HepG2 (cell line): ENCODE measurements around the gene EDEM1. TPM values are rescaled to one million over a fixed set of nuclear protein-coding genes. Genes with fewer than 3 reads are reported as not detected.

Experiments
- CC2D1A ChIP-seq: sonication (generic); formaldehyde crosslinking; IDR thresholded peaks from 2 replicates; pipeline ENCODE4 v1.8.1; 2023; ENCODE audit warnings: mild to moderate bottlenecking, missing genetic modification reagents
- CENPT ChIP-seq: sonication (generic); formaldehyde crosslinking; IDR thresholded peaks from 2 replicates; pipeline ENCODE4 v1.8.0; 2022; ENCODE audit warnings: low read depth, mild to moderate bottlenecking, moderate library complexity, missing genetic modification reagents
- CREM ChIP-seq, 2 experiments: sonication (generic) in 1 of 2; formaldehyde crosslinking in 1 of 2; IDR thresholded peaks; 2 replicates each; pipeline versions ENCODE4 v1.4.0 to v1.6.1; 2016 to 2020; ENCODE audit warnings: antibody characterized with exemption in 1 of 2, mild to moderate bottlenecking in 1 of 2, missing genetic modification reagents in 1 of 2
- GFI1 ChIP-seq: sonication (generic); formaldehyde crosslinking; IDR thresholded peaks from 2 replicates; pipeline ENCODE4 v1.5.0; 2020; ENCODE audit warnings: missing genetic modification reagents, mild to moderate bottlenecking, borderline replicate concordance
- GTF3A ChIP-seq: sonication (generic); formaldehyde crosslinking; conservative IDR thresholded peaks from 2 replicates; pipeline ENCODE4 v1.4.0; 2020; ENCODE audit warnings: mild to moderate bottlenecking, missing genetic modification reagents
- ISX ChIP-seq: sonication (generic); formaldehyde crosslinking; conservative IDR thresholded peaks from 2 replicates; pipeline ENCODE4 v1.5.0; 2020; ENCODE audit warnings: missing genetic modification reagents
- KDM3A ChIP-seq: IDR thresholded peaks from 2 replicates; pipeline ENCODE4 v1.6.1; 2018; ENCODE audit warnings: low read depth, missing compliant biosample characterization
- KLF16 ChIP-seq, 2 experiments: sonication (generic) in 1 of 2; formaldehyde crosslinking in 1 of 2; IDR thresholded peaks; 2 replicates each; pipeline versions ENCODE4 v1.6.1 to v1.8.0; 2016 to 2023; ENCODE audit warnings: missing genetic modification reagents in 2 of 2, missing compliant biosample characterization in 1 of 2
- MAFK ChIP-seq, 2 experiments: IDR thresholded peaks in 1 of 2; conservative IDR thresholded peaks in 1 of 2; 2 replicates each; pipeline ENCODE4 v1.6.1; 2011; ENCODE audit warnings: improper control_type of control experiment in 2 of 2, low read length in 2 of 2
- NCOR1 ChIP-seq: fragments of 200-600 bp; sonication (generic); IDR thresholded peaks from 2 replicates; pipeline ENCODE4 v1.7.0; 2017; ENCODE audit warnings: antibody characterized with exemption, low read length, borderline replicate concordance
- TERF1 ChIP-seq: sonication (generic); formaldehyde crosslinking; IDR thresholded peaks from 2 replicates; pipeline ENCODE4 v1.8.0; 2022; ENCODE audit warnings: mild to moderate bottlenecking, missing genetic modification reagents, moderate library complexity
- THRA ChIP-seq: sonication (generic); formaldehyde crosslinking; IDR thresholded peaks from 2 replicates; pipeline ENCODE4 v1.4.0; 2020; ENCODE audit warnings: missing genetic modification reagents, borderline replicate concordance
- UBTF ChIP-seq: sonication (generic); formaldehyde crosslinking; IDR thresholded peaks from 2 replicates; pipeline ENCODE4 v1.4.0; 2020; ENCODE audit warnings: mild to moderate bottlenecking, missing genetic modification reagents
- ZFP41 ChIP-seq: sonication (generic); formaldehyde crosslinking; IDR thresholded peaks from 2 replicates; pipeline ENCODE4 v1.4.0; 2020; ENCODE audit warnings: mild to moderate bottlenecking, missing genetic modification reagents, borderline replicate concordance
- ZFP62 ChIP-seq: sonication (generic); formaldehyde crosslinking; IDR thresholded peaks from 2 replicates; pipeline ENCODE4 v1.4.0; 2020; ENCODE audit warnings: missing genetic modification reagents
- ZNF616 ChIP-seq: sonication (generic); formaldehyde crosslinking; IDR thresholded peaks from 2 replicates; pipeline ENCODE4 v1.5.0; 2020; ENCODE audit warnings: low read depth, mild to moderate bottlenecking, missing genetic modification reagents
- ZNF781 ChIP-seq: sonication (generic); formaldehyde crosslinking; IDR thresholded peaks from 2 replicates; pipeline ENCODE4 v1.5.1; 2020; ENCODE audit warnings: borderline replicate concordance, mild to moderate bottlenecking, missing genetic modification reagents; ENCODE audit errors: not compliant biosample characterization
- ZSCAN25 ChIP-seq: sonication (generic); formaldehyde crosslinking; IDR thresholded peaks from 2 replicates; pipeline ENCODE4 v1.8.0; 2022; ENCODE audit warnings: mild to moderate bottlenecking, missing genetic modification reagents
- polyA plus RNA-seq, 8 experiments: library from polyadenylated mRNA; depleted of rRNA in 3 of 8; stranded (reverse) in 7 of 8; unstranded in 1 of 8; fragments of >200 nt; fragmentation: Illumina TruSeq in 4 of 8; extraction: Trizol in 4 of 8; gene quantifications; 2 replicates each; pipeline versions ENCODE4 v1.2.1 to v1.2.3, GENCODE V29; 2011 to 2016; ENCODE audit warnings: low read depth in 4 of 8, missing spikeins in 1 of 8, mixed read lengths in 1 of 8; ENCODE audit not compliant: insufficient read depth in 1 of 8
- total RNA-seq, 5 experiments: library from RNA; depleted of rRNA; stranded (reverse); fragments of >200 nt; fragmentation: Illumina TruSeq; extraction: Trizol; gene quantifications; 2 replicates each; pipeline ENCODE4 v1.2.3, GENCODE V29; 2016; ENCODE audit warnings: low read depth in 1 of 5
- TF ChIP-seq, protein P1 (sequence below): sonication (generic); formaldehyde crosslinking; conservative IDR thresholded peaks from 2 replicates; pipeline ENCODE4 v1.4.0; 2020; ENCODE audit warnings: mild to moderate bottlenecking, missing genetic modification reagents, moderate library complexity
- TF ChIP-seq, protein P2 (sequence below): sonication (generic); formaldehyde crosslinking; IDR thresholded peaks from 2 replicates; pipeline ENCODE4 v1.4.0; 2020; ENCODE audit warnings: missing genetic modification reagents

EDEM1 gene
- total and polyA plus RNA-seq, 2 of the 13 experiments (the other 11 are each of a cell fraction or from before 2014, with no cell fraction given) = 13.8 to 25.8 TPM

- no peak for TF ChIP-seq ISX (CRISPR knock-in tag)
- no peak for TF ChIP-seq UBTF (CRISPR knock-in tag)
- TF ChIP-seq, protein P1, sequence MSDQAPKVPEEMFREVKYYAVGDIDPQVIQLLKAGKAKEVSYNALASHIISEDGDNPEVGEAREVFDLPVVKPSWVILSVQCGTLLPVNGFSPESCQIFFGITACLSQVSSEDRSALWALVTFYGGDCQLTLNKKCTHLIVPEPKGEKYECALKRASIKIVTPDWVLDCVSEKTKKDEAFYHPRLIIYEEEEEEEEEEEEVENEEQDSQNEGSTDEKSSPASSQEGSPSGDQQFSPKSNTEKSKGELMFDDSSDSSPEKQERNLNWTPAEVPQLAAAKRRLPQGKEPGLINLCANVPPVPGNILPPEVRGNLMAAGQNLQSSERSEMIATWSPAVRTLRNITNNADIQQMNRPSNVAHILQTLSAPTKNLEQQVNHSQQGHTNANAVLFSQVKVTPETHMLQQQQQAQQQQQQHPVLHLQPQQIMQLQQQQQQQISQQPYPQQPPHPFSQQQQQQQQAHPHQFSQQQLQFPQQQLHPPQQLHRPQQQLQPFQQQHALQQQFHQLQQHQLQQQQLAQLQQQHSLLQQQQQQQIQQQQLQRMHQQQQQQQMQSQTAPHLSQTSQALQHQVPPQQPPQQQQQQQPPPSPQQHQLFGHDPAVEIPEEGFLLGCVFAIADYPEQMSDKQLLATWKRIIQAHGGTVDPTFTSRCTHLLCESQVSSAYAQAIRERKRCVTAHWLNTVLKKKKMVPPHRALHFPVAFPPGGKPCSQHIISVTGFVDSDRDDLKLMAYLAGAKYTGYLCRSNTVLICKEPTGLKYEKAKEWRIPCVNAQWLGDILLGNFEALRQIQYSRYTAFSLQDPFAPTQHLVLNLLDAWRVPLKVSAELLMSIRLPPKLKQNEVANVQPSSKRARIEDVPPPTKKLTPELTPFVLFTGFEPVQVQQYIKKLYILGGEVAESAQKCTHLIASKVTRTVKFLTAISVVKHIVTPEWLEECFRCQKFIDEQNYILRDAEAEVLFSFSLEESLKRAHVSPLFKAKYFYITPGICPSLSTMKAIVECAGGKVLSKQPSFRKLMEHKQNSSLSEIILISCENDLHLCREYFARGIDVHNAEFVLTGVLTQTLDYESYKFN (CRISPR knock-in tag) = peak; percentile 88
- no peak for TF ChIP-seq ZSCAN25 (CRISPR knock-in tag)
- TF ChIP-seq GFI1 (CRISPR knock-in tag) = no peak; the same call in 1 of the 2 replicates
- no peak for TF ChIP-seq KLF16 (CRISPR knock-in tag; IDR thresholded peaks at IDR 0.05)
- TF ChIP-seq ZNF616 (CRISPR knock-in tag) = no peak
- no peak for TF ChIP-seq ZFP62 (CRISPR knock-in tag)
- TF ChIP-seq CC2D1A = no peak
- no peak for TF ChIP-seq TERF1
- TF ChIP-seq KDM3A = no peak
- TF ChIP-seq CREM (IDR thresholded peaks at IDR 0.05) = peak; percentile 43; the same call in 1 of the 2 replicates
- TF ChIP-seq CREM (CRISPR knock-in tag; IDR thresholded peaks at IDR 0.05) = no peak
- TF ChIP-seq, protein P2, sequence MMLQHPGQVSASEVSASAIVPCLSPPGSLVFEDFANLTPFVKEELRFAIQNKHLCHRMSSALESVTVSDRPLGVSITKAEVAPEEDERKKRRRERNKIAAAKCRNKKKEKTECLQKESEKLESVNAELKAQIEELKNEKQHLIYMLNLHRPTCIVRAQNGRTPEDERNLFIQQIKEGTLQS (CRISPR knock-in tag) = no peak
- no peak for TF ChIP-seq CENPT (CRISPR knock-in tag)
- no peak for TF ChIP-seq ZNF781 (CRISPR knock-in tag)
- TF ChIP-seq GTF3A (CRISPR knock-in tag) = no peak
- peak; percentile 71; the same call in 1 of the 2 replicates for TF ChIP-seq THRA (CRISPR knock-in tag)
- no peak for TF ChIP-seq ZFP41
- TF ChIP-seq MAFK (conservative IDR thresholded peaks at IDR 0.05 in 1 of 2, IDR thresholded peaks at IDR 0.05 in 1 of 2; ENCODE audit: low read length in 2 of 2) = no peak; a peak in 1 of 4 replicates
- peak; percentile 85 for TF ChIP-seq NCOR1
Observed at GRCh38 chr3:5138214-5138981, 49.1 kb upstream of the EDEM1 start (continued).
